HG02973 (cell line): ENCODE results near the gene TCF7L1.

Experiments used
- ATAC-seq: cut with Tn5 transposase; IDR thresholded peaks from one replicate; pipeline ENCODE4 v1.9.1; 2021; ENCODE audit warnings: moderate library complexity; ENCODE audit not compliant: unreplicated experiment

TCF7L1 gene

DNA sequence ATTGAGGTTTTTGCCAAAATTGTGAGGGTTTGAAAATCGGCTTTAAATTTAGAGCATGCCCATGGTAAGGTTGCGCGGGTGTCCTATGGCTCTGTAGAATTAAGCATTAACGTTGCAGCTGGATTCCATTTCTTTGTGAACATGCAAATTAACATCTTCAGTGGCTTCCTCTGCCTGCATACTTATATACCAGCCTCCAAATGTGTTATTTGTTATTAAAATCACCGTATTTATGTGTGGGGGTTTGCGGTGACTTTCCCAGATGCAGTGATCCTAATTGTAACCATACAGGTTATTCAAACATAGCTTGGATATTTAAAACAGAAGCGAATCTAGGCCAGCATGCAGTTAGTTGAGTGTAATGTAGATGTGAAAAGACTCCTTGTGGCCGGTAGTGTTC, 114.4 kb downstream of the TCF7L1 start:
- ATAC-seq = no peak

- no peak for ATAC-seq
Measured at GRCh38 chr2:85248773-85249509, 115.7 kb downstream of the TCF7L1 start.

DNA sequence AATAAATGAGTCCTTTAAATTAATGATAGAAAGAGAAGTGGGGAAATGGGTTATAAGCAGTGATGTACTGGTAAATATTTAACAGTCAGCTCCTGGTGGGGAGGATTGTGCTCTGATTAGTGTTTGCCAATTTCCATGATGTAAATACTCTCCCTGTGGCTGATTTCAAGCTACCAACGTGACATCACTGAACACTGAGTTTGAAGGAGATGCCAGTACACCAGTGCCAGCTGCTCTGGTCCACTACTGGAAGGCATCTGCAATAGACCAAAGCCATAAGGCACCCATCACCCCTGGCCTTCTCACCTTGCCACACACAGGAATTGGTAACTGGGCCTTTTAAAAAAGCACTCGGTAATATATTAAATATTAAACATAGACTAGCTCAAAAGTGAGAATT, 116.9 kb downstream of the TCF7L1 start:
- no peak for ATAC-seq

- no peak for ATAC-seq
Measured at GRCh38 chr2:85251070-85251616, 118.0 kb downstream of the TCF7L1 start.

DNA sequence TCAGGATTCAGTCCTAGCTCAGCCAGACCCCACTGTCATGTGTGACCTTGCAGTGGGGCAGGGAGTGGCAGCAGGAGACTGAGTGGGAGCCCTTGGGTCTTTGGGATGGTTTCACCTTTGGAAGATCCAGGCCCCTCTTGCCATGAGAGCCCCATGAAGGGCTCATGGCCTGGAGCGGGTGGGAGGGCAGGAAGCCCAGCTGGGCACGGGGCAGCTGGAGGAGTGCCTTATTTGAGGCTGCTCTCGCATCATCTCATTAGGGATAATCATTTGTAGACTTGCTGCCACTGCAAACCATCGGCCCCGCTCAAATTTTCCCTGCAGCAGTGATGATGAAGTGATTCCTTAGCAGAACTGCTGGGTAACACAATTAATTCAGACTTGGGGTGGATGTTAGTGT, 120.7 kb downstream of the TCF7L1 start:
- ATAC-seq = no peak

- ATAC-seq = no peak
Measured at GRCh38 chr2:85254540-85255300, 121.5 kb downstream of the TCF7L1 start.

GRCh38 chr2:85255456-85255812, 122.2 kb downstream of the TCF7L1 start:
- ATAC-seq = no peak

- no peak for ATAC-seq
Measured at GRCh38 chr2:85255813-85256594, 122.8 kb downstream of the TCF7L1 start.

- ATAC-seq = no peak
Measured at GRCh38 chr2:85257359-85257969, 124.3 kb downstream of the TCF7L1 start.

DNA sequence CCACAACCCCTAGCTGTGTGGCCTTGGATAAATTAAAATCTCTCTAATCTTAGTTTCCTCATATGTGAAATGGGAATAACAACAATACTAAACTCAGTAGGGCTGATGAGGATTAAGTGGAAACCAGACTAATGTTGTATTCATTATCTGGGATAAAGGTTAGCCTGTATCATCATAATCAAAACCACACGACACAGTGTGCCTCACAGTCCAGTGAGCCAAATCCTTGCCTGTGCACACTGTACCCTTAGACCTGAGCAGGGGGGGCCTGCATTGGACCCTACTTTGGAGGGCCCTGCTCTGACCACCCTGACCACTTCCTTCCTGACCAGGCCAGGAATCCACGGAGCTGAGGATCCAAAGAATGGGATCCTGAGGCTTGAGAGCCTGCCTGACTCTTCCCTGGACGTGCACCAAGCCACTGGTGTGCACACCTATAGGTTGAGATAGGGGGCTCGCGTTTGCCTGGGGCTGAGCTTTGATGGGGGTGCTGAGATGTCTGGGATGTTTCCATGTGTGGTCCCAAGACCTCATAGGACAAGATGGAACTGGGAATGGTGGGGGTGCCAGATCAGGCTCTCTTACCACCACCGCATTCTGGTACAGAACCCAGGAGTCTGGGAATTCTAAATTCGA, 124.9 kb downstream of the TCF7L1 start:
- no peak for ATAC-seq

DNA sequence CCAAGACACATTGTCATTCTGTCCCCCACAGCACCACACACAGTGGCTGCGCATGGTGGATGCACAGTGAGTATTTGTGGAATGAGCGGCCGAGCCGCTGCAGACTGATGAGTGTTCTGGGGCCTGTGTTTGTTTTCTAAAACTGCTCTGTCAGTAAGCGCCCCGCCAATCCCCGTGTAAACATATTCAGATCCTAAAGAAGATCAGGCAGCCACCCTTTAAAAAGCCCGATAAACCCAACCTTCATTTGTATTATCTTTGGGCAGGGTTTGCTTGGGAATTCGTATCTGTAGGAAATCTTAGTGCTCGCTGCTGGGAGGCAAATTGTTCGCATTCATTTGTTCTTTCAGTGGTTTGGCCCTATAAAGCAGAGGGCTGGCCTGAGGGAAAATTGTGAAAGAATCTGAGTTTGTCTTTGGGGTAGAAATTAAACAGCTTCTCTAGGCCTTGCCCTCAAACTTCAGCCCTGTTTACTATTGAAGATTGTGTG, 126.0 kb downstream of the TCF7L1 start:
- no peak for ATAC-seq

DNA sequence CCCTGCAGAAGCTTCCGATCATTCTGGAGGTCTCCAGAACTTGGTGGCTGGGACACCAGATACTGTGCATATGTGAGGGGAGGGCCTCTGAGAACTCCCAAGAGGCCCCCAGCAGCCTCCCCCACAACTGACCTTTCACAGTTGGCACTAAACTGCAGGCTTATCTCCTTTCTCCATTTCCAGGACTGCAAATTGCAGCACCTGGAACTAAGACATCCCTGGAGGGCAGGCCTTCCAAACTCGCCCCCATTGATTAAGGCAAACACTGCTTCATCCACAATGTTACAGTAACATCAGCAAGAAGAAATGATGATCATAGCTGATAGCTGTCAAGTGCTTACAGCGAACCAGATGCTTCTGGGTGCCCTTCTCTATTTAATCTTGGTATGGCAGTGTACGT, 126.7 kb downstream of the TCF7L1 start:
- ATAC-seq = no peak

DNA sequence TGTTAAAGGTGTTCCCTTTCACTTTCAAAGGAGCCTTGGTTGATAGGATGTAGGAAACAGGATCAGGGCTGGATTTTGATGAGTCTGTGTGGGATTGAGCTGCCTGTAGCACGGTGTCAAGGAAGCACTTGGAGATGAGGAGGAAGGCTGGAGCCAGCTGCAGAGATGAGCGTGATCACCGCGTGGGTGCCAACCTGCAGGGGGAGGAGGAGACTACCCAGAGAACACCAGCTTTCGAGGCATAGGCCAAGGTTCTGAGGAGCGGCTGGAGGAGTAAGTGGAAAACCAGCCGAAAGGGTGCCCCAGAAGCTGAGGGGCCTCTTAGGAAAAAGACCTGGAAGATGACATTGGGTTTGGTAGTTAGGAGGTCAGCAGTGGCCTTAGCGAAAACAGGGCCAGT, 130.4 kb downstream of the TCF7L1 start:
- ATAC-seq = no peak

GRCh38 chr2:85264471-85264870, 131.3 kb downstream of the TCF7L1 start:
- no peak for ATAC-seq

DNA sequence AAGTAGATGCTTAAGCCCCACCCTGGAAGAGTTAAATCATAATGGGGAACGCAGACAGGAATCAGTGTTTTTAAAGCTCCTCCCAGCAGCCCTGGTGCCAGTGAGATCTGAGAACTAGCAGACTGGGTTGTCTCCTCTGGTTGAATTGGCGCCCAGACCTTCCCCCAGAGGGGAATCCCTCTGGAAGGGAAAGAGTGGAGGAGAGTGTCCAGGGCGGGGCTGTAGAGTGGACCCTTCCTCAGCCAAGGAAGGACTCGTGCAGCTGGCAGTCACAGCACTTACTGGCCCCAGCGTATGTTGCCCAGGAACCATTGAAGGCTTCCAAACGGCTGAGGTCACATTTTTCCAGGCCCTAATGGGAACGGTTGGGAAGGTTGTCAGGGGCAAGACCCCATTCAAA, 132.1 kb downstream of the TCF7L1 start:
- no peak for ATAC-seq

DNA sequence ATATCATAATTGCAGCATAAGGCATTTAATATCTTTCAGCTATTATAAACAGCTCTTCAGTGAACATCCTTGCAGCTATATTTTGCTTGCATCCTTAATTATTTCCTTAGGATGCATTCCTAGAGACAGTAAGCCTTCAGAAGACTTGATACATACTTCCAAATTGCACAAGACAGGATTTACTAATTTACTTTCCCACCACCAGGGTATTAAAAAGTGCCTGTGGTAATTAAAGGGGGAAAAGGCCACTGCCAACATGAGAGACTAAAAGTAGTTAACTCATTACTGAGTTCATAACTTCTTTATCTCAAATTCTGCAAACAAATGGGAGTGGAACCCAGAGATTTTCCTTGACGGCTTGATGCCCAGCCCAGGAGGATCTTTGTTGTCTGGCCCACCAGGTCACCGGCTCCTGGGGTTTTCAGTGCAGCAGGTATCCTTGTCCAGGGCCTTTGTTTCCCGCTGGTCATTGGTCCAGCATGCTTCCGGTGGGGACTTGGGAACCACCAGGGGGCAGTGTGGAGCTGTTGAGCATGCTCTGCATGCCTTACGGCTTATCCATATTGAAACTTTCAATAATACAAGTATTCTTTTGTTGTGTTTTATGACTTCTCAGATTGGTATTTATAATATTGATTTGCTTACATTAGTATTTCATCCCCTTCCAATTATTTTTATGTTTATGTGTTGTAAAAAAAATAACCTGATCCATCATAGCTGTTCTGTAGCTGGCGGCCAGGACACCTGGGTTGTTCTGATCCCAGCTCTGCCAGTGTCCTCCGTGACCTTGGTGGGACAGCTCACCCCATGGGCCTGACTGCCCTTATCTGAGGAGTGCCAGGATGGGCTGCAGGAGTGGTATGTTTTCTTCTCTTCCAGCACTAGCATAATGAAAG, 133.2 kb downstream of the TCF7L1 start:
- ATAC-seq = peak; percentile 81

GRCh38 chr2:85269959-85270358, 136.8 kb downstream of the TCF7L1 start:
- no peak for ATAC-seq

GRCh38 chr2:85272357-85272756, 139.2 kb downstream of the TCF7L1 start:
- ATAC-seq = no peak
